ENCODE results near the gene PRKG1.

DNA sequence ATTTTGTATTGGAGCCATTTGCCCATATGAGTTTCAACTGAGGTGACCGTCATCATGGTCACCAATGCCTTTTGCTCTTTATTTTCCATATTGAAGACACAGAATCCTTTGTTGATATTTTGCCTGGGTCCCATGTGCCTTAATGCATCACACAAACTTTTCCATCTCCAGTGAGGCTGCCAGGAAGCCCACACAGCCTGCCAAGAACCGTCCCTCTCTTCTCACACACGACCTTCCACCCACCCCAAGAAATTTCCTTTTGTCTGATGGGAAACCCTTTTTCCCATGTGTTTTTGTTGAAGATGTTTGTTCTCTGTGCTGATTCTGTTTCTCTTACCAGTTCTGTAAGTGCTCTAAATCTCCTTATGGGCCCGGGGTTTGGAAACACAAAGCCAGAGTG lies 456.3 kb downstream of the PRKG1 start:
- TF ChIP-seq, protein P1, sequence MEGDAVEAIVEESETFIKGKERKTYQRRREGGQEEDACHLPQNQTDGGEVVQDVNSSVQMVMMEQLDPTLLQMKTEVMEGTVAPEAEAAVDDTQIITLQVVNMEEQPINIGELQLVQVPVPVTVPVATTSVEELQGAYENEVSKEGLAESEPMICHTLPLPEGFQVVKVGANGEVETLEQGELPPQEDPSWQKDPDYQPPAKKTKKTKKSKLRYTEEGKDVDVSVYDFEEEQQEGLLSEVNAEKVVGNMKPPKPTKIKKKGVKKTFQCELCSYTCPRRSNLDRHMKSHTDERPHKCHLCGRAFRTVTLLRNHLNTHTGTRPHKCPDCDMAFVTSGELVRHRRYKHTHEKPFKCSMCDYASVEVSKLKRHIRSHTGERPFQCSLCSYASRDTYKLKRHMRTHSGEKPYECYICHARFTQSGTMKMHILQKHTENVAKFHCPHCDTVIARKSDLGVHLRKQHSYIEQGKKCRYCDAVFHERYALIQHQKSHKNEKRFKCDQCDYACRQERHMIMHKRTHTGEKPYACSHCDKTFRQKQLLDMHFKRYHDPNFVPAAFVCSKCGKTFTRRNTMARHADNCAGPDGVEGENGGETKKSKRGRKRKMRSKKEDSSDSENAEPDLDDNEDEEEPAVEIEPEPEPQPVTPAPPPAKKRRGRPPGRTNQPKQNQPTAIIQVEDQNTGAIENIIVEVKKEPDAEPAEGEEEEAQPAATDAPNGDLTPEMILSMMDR (IDR thresholded peaks at IDR 0.05) = no peak
- TF ChIP-seq ZFX (IDR thresholded peaks at IDR 0.05; ENCODE audit: borderline replicate concordance) = no peak
